GM23248 (cell line): ENCODE results near the gene VPS52.

ENCODE experiments used
- EZH2 ChIP-seq: fragments of 200-600 bp; sonication (generic); IDR thresholded peaks from 2 replicates; pipeline ENCODE4 v1.6.1; 2018; ENCODE audit warnings: antibody characterized with exemption, mild to moderate bottlenecking; ENCODE audit not compliant: insufficient read depth, poor library complexity, severe bottlenecking
- EZH2phosphoT487 ChIP-seq: fragments of 200-600 bp; sonication (generic); IDR thresholded peaks from 2 replicates; pipeline ENCODE4 v1.6.1; 2018; ENCODE audit warnings: antibody characterized with exemption, moderate library complexity, mild to moderate bottlenecking, low read depth; ENCODE audit not compliant: insufficient read depth

GRCh38 chr6:33295621-33296369 is 24.1 kb upstream of the VPS52 start:
- TF ChIP-seq EZH2 = no peak
- TF ChIP-seq EZH2phosphoT487 = no peak
